ENCODE measurements around the gene EXOC6.

Gene EXOC6

GRCh38 chr10:92848441-92849233 is at the start of gene EXOC6:
Gene EXOC6 (plus strand): TSS chr10:92848520. CDS start chr10:92848534, 14 bp downstream.
- DNase-seq, result peak; percentile 80 to 81

GRCh38 chr10:92799568-92799967 is 48.8 kb upstream of the EXOC6 start:
- no peak for DNase-seq

- no peak for DNase-seq
Observed at GRCh38 chr10:92800134-92800733, 48.1 kb upstream of the EXOC6 start.

GRCh38 chr10:92801978-92802872 is 46.1 kb upstream of the EXOC6 start:
- no peak for DNase-seq

- no peak for DNase-seq
Observed at GRCh38 chr10:92809840-92810239, 38.5 kb upstream of the EXOC6 start.

GRCh38 chr10:92810934-92811532 is 37.3 kb upstream of the EXOC6 start:
- no peak for DNase-seq

GRCh38 chr10:92811986-92812385 is 36.3 kb upstream of the EXOC6 start:
- DNase-seq, result no peak

GRCh38 chr10:92813979-92814378 is 34.3 kb upstream of the EXOC6 start:
- DNase-seq, result no peak

- DNase-seq, result no peak
Observed at GRCh38 chr10:92814790-92815189, 33.5 kb upstream of the EXOC6 start.

- no peak for DNase-seq
Observed at GRCh38 chr10:92816091-92816531, 32.2 kb upstream of the EXOC6 start.

GRCh38 chr10:92822060-92822634 is 26.2 kb upstream of the EXOC6 start:
- DNase-seq, result no peak

- no peak for DNase-seq
Observed at GRCh38 chr10:92822964-92823363, 25.4 kb upstream of the EXOC6 start.

GRCh38 chr10:92826061-92826460 is 22.3 kb upstream of the EXOC6 start:
- DNase-seq, result no peak

- no peak for DNase-seq
Observed at GRCh38 chr10:92826504-92826903, 21.8 kb upstream of the EXOC6 start.

GRCh38 chr10:92829042-92829785 is 19.1 kb upstream of the EXOC6 start:
- DNase-seq, result no peak

- no peak for DNase-seq
Observed at GRCh38 chr10:92829786-92830377, 18.4 kb upstream of the EXOC6 start.

- DNase-seq, result peak in 1 of 2 experiments; percentile 24
Observed at GRCh38 chr10:92830478-92831389, 17.6 kb upstream of the EXOC6 start.

- no peak for DNase-seq
Observed at GRCh38 chr10:92832121-92832520, 16.2 kb upstream of the EXOC6 start.

GRCh38 chr10:92832998-92833650 is 15.2 kb upstream of the EXOC6 start:
- no peak for DNase-seq

- no peak for DNase-seq
Observed at GRCh38 chr10:92834331-92834730, 14.0 kb upstream of the EXOC6 start.

All from stimulated activated CD4-positive, alpha-beta T cell treated with anti-CD3 and anti-CD28 coated beads, Interleukin-4, amount 100 ng/mL, for 4 hours (primary cell).